K562 (cell line): ENCODE measurements around the gene HIVEP1. TPM values are rescaled to one million over a fixed set of nuclear protein-coding genes. Genes with fewer than 3 reads are reported as not detected.

Experiments used
- ATAC-seq: fragments of 200-7000 bp; cut with Tn5 transposase; 3 replicates; pipeline ENCODE4 v1.9.1; 2020; ENCODE audit warnings: moderate library complexity
- BruUV-seq: library from RNA; stranded (reverse); fragments of 400-500 nt; replicated peaks from 2 replicates; lab custom pipeline; 2021; lab: Mats Ljungman, UMichigan
- CTCF ChIA-PET: fragments of 300-600 bp; formaldehyde crosslinking; extraction: SDS; loops from one replicate; lab custom pipeline; 2021; ENCODE audit warnings: low intra/inter-chr PET ratio; lab: Yijun Ruan, JAX
- POLR2A ChIA-PET: fragments of 300-600, 350-650 bp; sonication (Branson Sonifier 250); formaldehyde crosslinking; extraction: SDS; loops from one replicate; lab custom pipeline; 2021; ENCODE audit warnings: antibody characterized with exemption, inconsistent platforms; lab: Yijun Ruan, JAX
- DNase-seq, 4 experiments: peaks; one replicate each; pipeline versions ENCODE4 v3.0.0 to v3.0.0-alpha.2; 2011 to 2018; ENCODE audit warnings: low spot score in 3 of 4, mixed read lengths in 3 of 4; ENCODE audit errors: extremely low read depth in 1 of 4
- FAIRE-seq: peaks from 2 replicates; lab custom pipeline; 2011; peaks lifted over from hg19 to GRCh38; lab: Jason Lieb, UNC
- H2AFZ ChIP-seq: 2 replicates; pipeline ENCODE4 v1.6.0; 2011; ENCODE audit warnings: low read depth, low read length, control low read depth, inconsistent platforms
- H3K27ac ChIP-seq: fragments of 200-600 bp; 3 replicates; pipeline ENCODE4 v1.8.0; 2011; ENCODE audit warnings: low read depth, mild to moderate bottlenecking, control low read depth, inconsistent platforms, low read length, moderate library complexity, mixed read lengths; ENCODE audit errors: extremely low read depth
- H3K27me3 ChIP-seq, 2 experiments: fragments of 300-600 bp in 1 of 2; 2 replicates in 1 of 2; 3 replicates in 1 of 2; pipeline versions ENCODE4 v1.6.0 to v1.8.0; 2011; ENCODE audit warnings: inconsistent platforms in 2 of 2, low read length in 2 of 2, mild to moderate bottlenecking in 1 of 2, mixed read lengths in 1 of 2, moderate library complexity in 1 of 2; ENCODE audit not compliant: control insufficient read depth in 2 of 2, insufficient read depth in 2 of 2
- H3K36me3 ChIP-seq: fragments of 300-600 bp; 3 replicates; pipeline ENCODE4 v1.8.0; 2011; ENCODE audit warnings: mild to moderate bottlenecking, low read length, inconsistent platforms; ENCODE audit not compliant: control insufficient read depth, insufficient read depth
- H3K4me1 ChIP-seq, 2 experiments: fragments of 200-600 bp in 1 of 2; replicated peaks in 1 of 2; 2 replicates in 1 of 2; 3 replicates in 1 of 2; pipeline versions ENCODE4 v1.5.1 to v1.8.0; 2011; ENCODE audit warnings: inconsistent platforms in 2 of 2, low read length in 2 of 2, mild to moderate bottlenecking in 1 of 2, mixed read lengths in 1 of 2, moderate library complexity in 1 of 2; ENCODE audit not compliant: control insufficient read depth in 2 of 2, insufficient read depth in 2 of 2
- H3K4me2 ChIP-seq: 2 replicates; pipeline ENCODE4 v1.6.1; 2011; ENCODE audit warnings: low read length, control low read depth, inconsistent platforms, mixed read lengths; ENCODE audit not compliant: insufficient read depth
- H3K4me3 ChIP-seq: fragments of 200-600 bp; sonication (generic), shearing (Covaris generic); 2 replicates; pipeline ENCODE4 v1.5.1; 2016; ENCODE audit warnings: control low read depth, inconsistent platforms
- H3K79me2 ChIP-seq: fragments of 200-600 bp; 3 replicates; pipeline ENCODE4 v1.8.0; 2011; ENCODE audit warnings: low read length, inconsistent platforms; ENCODE audit not compliant: control insufficient read depth, insufficient read depth
- H3K9ac ChIP-seq, 2 experiments: 2 replicates each; pipeline versions ENCODE4 v1.6.0 to v1.6.1; 2011; ENCODE audit warnings: low read depth in 2 of 2, low read length in 2 of 2, control low read depth in 1 of 2, inconsistent platforms in 1 of 2, mild to moderate bottlenecking in 1 of 2, mixed read lengths in 1 of 2; ENCODE audit not compliant: insufficient read depth in 1 of 2
- H3K9me1 ChIP-seq: one replicate; pipeline ENCODE4 v1.6.0; 2011; ENCODE audit warnings: inconsistent platforms, mild to moderate bottlenecking, low read length, moderate library complexity; ENCODE audit not compliant: control insufficient read depth, insufficient read depth
- H3K9me3 ChIP-seq: replicated peaks from 2 replicates; pipeline ENCODE4 v1.5.1; 2011; ENCODE audit warnings: low read depth, low read length, inconsistent platforms; ENCODE audit not compliant: control insufficient read depth, insufficient read depth
- H4K20me1 ChIP-seq: replicated peaks from 2 replicates; pipeline ENCODE4 v1.6.1; 2011; ENCODE audit warnings: low read length, inconsistent platforms, mixed read lengths; ENCODE audit not compliant: control insufficient read depth, insufficient read depth
- BCOR ChIP-seq: fragments of 450-650 bp; IDR thresholded peaks from 2 replicates; pipeline ENCODE4 v1.6.1; 2016
- CBX1 ChIP-seq: sonication (generic); IDR thresholded peaks from 2 replicates; pipeline ENCODE4 v1.6.1; 2016; ENCODE audit warnings: antibody characterized with exemption, low read depth, mild to moderate bottlenecking
- DACH1 ChIP-seq: fragments of 450-650 bp; IDR thresholded peaks from 2 replicates; pipeline ENCODE4 v1.6.1; 2018; ENCODE audit not compliant: partially characterized antibody
- FOXK2 ChIP-seq, 2 experiments: fragments of 450-650 bp; IDR thresholded peaks in 1 of 2; conservative IDR thresholded peaks in 1 of 2; 2 replicates each; pipeline ENCODE4 v1.6.1; 2016; ENCODE audit warnings: low read depth in 2 of 2, mild to moderate bottlenecking in 1 of 2
- MAFF ChIP-seq: IDR thresholded peaks from 2 replicates; pipeline ENCODE4 v1.6.1; 2012; ENCODE audit warnings: low read length, improper control_type of control experiment
- PML ChIP-seq: IDR thresholded peaks from 2 replicates; pipeline ENCODE4 v1.6.1; 2012; ENCODE audit warnings: low read length, inconsistent platforms
- POLR3G ChIP-seq: IDR thresholded peaks from 2 replicates; pipeline ENCODE4 v1.6.1; 2011; ENCODE audit not compliant: insufficient read length, insufficient replicate concordance; ENCODE audit errors: extremely low read depth
- RBM25 ChIP-seq: fragments of 200-400 bp; formaldehyde crosslinking; IDR thresholded peaks from 2 replicates; pipeline ENCODE4 v1.6.1; 2018; ENCODE audit warnings: low read length, low read depth, moderate library complexity; ENCODE audit not compliant: severe bottlenecking
- RUNX1 ChIP-seq: sonication (generic); IDR thresholded peaks from 2 replicates; pipeline ENCODE4 v1.6.1; 2016; ENCODE audit warnings: antibody characterized with exemption, low read depth
- SMARCE1 ChIP-seq: fragments of 450-650 bp; IDR thresholded peaks from 2 replicates; pipeline ENCODE4 v1.7.1; 2016; ENCODE audit warnings: mild to moderate bottlenecking
- TOE1 ChIP-seq, 2 experiments: fragments of 450-650 bp in 1 of 2; sonication (generic) in 1 of 2; formaldehyde crosslinking in 1 of 2; IDR thresholded peaks; 2 replicates each; pipeline versions ENCODE4 v1.7.1 to v1.8.0; 2016 to 2022; ENCODE audit warnings: borderline replicate concordance in 2 of 2, mild to moderate bottlenecking in 2 of 2, antibody characterized with exemption in 1 of 2, inconsistent platforms in 1 of 2, low read depth in 1 of 2, missing genetic modification reagents in 1 of 2, moderate library complexity in 1 of 2
- XRCC5 ChIP-seq: fragments of 200-400 bp; formaldehyde crosslinking; IDR thresholded peaks from 2 replicates; pipeline ENCODE4 v1.6.1; 2017; ENCODE audit warnings: low read depth, mild to moderate bottlenecking, low read length
- ZNF121 ChIP-seq: sonication (generic); formaldehyde crosslinking; conservative IDR thresholded peaks from 2 replicates; pipeline ENCODE4 v1.8.0; 2022; ENCODE audit warnings: missing genetic modification reagents
- ZNF263 ChIP-seq: sonication (generic); formaldehyde crosslinking; IDR thresholded peaks from 2 replicates; pipeline ENCODE4 v1.8.0; 2022; ENCODE audit warnings: mild to moderate bottlenecking, missing genetic modification reagents, borderline replicate concordance
- WGBS: fragments of 100-300 bp; shearing (Covaris generic); methylation state at CpG from one replicate; pipeline ENCODE4 v1.1.6; 2016; ENCODE audit warnings: low coverage, mixed read lengths; ENCODE audit not compliant: insufficient coverage; ENCODE audit errors: missing lambda C conversion rate; 5-methylcytosine and 5-hydroxymethylcytosine counted together
- in situ Hi-C: fragments of 300-500 bp; cut with MboI; formaldehyde crosslinking; loops from 4 replicates; pipeline ENCODE4 v1.15.0; 2018; ENCODE audit warnings: inconsistent platforms, mixed read lengths
- intact Hi-C: fragments of 100-400 bp; cut with micrococcal nuclease; formaldehyde crosslinking; loops from 2 replicates; pipeline ENCODE4 v1.14.2; 2022
- polyA plus RNA-seq, 8 experiments: library from polyadenylated mRNA; depleted of rRNA in 4 of 8; stranded (reverse) in 5 of 8; unstranded in 3 of 8; fragments of >200 nt; fragmentation: Nextera tagmentation in 2 of 8; fragmentation: Illumina TruSeq in 1 of 8; extraction: Ambion mirVana in 2 of 8; extraction: Trizol in 1 of 8; gene quantifications; 2 replicates each; pipeline versions ENCODE4 v1.2.1 to v1.2.3, GENCODE V29; 2011 to 2014; ENCODE audit warnings: inconsistent platforms in 1 of 8, missing spikeins in 1 of 8
- total RNA-seq, 7 experiments: library from RNA; depleted of rRNA in 6 of 7; stranded (reverse); fragments of >200 nt in 6 of 7; fragmentation: Illumina TruSeq in 2 of 7; extraction: Trizol in 2 of 7; gene quantifications; 2 replicates each; pipeline versions ENCODE4 v1.2.1 to v1.2.3, GENCODE V29; 2011 to 2021; ENCODE audit warnings: low replicate concordance in 1 of 7
- TF ChIP-seq, protein P1 (sequence below), 2 experiments: IDR thresholded peaks; 2 replicates each; pipeline ENCODE4 v1.6.1; 2012; ENCODE audit warnings: improper control_type of control experiment in 2 of 2, low read depth in 2 of 2, low read length in 2 of 2, borderline replicate concordance in 1 of 2
- TF ChIP-seq, protein P2 (sequence below): sonication (generic); formaldehyde crosslinking; IDR thresholded peaks from 2 replicates; pipeline ENCODE4 v1.9.0; 2022; ENCODE audit warnings: mild to moderate bottlenecking, missing genetic modification reagents
- TF ChIP-seq, protein P3 (sequence below): sonication (generic); formaldehyde crosslinking; IDR thresholded peaks from 2 replicates; pipeline ENCODE4 v1.8.0; 2023; ENCODE audit warnings: mild to moderate bottlenecking, missing genetic modification reagents

Gene HIVEP1
- total and polyA plus RNA-seq, 9 of the 15 experiments (the other 6 are each of a cell fraction or from before 2014, with no cell fraction given), result 6.0 to 33.3 (median 21.7) TPM

DNA sequence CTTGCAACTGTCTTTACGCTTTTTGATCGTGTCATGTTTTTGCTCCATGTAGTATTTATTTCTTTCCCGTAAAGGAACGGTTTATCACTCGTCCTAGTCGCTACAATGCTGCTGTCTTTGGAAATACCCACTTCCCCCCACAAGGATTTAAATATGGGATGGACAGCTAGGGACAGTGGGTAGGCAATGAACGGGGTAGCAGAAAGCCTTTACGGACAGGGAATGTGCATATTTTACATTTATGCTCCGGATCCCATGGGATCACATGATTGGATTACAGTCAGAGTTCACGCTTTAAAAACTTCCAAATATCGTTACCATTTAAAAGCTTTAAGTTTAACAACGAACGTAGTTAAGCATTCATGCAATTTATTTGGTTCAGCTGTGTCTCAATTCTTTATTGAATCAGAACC is 1.2 kb downstream of the HIVEP1 start:
- Histone ChIP-seq H3K36me3 (peaks cover 46% of the 10 kb centered on the region), H2AFZ (peak overlapping the region; percentile 50), H3K9me3 (peaks cover 14% of the 10 kb centered on the region), H3K4me3 (peak overlapping the region; percentile 73), H3K79me2 (peaks cover 72% of the 10 kb centered on the region), H4K20me1 (no peaks in the 10 kb centered on the region), H3K9me1 (no peaks in the 10 kb centered on the region), H3K9ac (peak overlapping the region; percentile 65 to 95), H3K27ac (peak overlapping the region; percentile 79), H3K27me3 (no peaks in the 10 kb centered on the region; a peak in 1 of 5 replicates), H3K4me2 (peak overlapping the region; percentile 90), H3K4me1 (peaks cover 14 to 17% of the 10 kb centered on the region in 2 experiments; a peak in 3 of 5 replicates)
- FAIRE-seq, result no peak
- ChIA-PET CTCF (no interaction called here), POLR2A (interaction anchor here (0.6 to 2.1 kb wide), 10 partner anchors 9 to 1662 kb away, joined by 3 to 7 read pairs (median 3); no protein-coding TSS in a partner anchor)
- intact Hi-C loops (loop anchor here (5.0 kb wide), 1 partner anchor 64 kb away; no protein-coding TSS in a partner anchor), in situ Hi-C loops (no loop called here)
- no peak for DNase-seq
- 3% methylated on average over 13 of the region's 13 CpGs for WGBS
- BruUV-seq, result TSS peak; percentile 19
- ATAC-seq, result no peak
- TF ChIP-seq FOXK2 (conservative IDR thresholded peaks at IDR 0.05 in 1 of 2, IDR thresholded peaks at IDR 0.05 in 1 of 2; ENCODE audit: low read depth in 2 of 2) (no peak), SMARCE1 (no peak), ZNF121 (CRISPR knock-in tag) (no peak), PML (no peak), TOE1 (IDR thresholded peaks at IDR 0.05; ENCODE audit: borderline replicate concordance) (0 out of 2 replicates have a peak, but pooled peaks have one; percentile 16), TOE1 (CRISPR knock-in tag; IDR thresholded peaks at IDR 0.05; ENCODE audit: borderline replicate concordance, low read depth) (no peak), CBX1 (no peak), RUNX1 (no peak), RBM25 (no peak), DACH1 (no peak), POLR3G (no peak), XRCC5 (no peak), MAFF (no peak), BCOR (0 out of 2 replicates have a peak, but pooled peaks have one; percentile 18), ZNF263 (CRISPR knock-in tag) (no peak)
- TF ChIP-seq, protein P1, sequence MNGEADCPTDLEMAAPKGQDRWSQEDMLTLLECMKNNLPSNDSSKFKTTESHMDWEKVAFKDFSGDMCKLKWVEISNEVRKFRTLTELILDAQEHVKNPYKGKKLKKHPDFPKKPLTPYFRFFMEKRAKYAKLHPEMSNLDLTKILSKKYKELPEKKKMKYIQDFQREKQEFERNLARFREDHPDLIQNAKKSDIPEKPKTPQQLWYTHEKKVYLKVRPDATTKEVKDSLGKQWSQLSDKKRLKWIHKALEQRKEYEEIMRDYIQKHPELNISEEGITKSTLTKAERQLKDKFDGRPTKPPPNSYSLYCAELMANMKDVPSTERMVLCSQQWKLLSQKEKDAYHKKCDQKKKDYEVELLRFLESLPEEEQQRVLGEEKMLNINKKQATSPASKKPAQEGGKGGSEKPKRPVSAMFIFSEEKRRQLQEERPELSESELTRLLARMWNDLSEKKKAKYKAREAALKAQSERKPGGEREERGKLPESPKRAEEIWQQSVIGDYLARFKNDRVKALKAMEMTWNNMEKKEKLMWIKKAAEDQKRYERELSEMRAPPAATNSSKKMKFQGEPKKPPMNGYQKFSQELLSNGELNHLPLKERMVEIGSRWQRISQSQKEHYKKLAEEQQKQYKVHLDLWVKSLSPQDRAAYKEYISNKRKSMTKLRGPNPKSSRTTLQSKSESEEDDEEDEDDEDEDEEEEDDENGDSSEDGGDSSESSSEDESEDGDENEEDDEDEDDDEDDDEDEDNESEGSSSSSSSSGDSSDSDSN (IDR thresholded peaks at IDR 0.05; ENCODE audit: borderline replicate concordance in 1 of 2, low read depth in 2 of 2, low read length in 2 of 2), result 0 out of 4 replicates have a peak, but pooled peaks of 1 of the 2 experiments have one; percentile 2
- TF ChIP-seq, protein P2, sequence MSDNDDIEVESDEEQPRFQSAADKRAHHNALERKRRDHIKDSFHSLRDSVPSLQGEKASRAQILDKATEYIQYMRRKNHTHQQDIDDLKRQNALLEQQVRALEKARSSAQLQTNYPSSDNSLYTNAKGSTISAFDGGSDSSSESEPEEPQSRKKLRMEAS (CRISPR knock-in tag), result no peak
- TF ChIP-seq, protein P3, sequence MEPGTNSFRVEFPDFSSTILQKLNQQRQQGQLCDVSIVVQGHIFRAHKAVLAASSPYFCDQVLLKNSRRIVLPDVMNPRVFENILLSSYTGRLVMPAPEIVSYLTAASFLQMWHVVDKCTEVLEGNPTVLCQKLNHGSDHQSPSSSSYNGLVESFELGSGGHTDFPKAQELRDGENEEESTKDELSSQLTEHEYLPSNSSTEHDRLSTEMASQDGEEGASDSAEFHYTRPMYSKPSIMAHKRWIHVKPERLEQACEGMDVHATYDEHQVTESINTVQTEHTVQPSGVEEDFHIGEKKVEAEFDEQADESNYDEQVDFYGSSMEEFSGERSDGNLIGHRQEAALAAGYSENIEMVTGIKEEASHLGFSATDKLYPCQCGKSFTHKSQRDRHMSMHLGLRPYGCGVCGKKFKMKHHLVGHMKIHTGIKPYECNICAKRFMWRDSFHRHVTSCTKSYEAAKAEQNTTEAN (CRISPR knock-in tag), result 0 out of 2 replicates have a peak, but pooled peaks have one; percentile 11
